Endothelial cell of umbilical vein (primary cell): ENCODE data around the gene EBLN1. TPM values are rescaled to one million over a fixed set of nuclear protein-coding genes. Genes with fewer than 3 reads are reported as not detected.

ENCODE experiments used
- BruUV-seq: library from RNA; stranded (reverse); fragments of 400-500 nt; replicated peaks from 2 replicates; lab custom pipeline; 2021; lab: Mats Ljungman, UMichigan
- CTCF ChIA-PET: fragments of 300-600, 350-600 bp; sonication (Branson Sonifier 250); formaldehyde crosslinking; loops from one replicate; lab custom pipeline; 2021; ENCODE audit warnings: antibody characterized with exemption, inconsistent platforms; lab: Charles Lee
- POLR2A ChIA-PET: fragments of 300-600, 350-600 bp; sonication (Branson Sonifier 250); formaldehyde crosslinking; loops from one replicate; lab custom pipeline; 2021; ENCODE audit warnings: antibody characterized with exemption, inconsistent platforms; lab: Charles Lee
- DNase-seq: peaks from one replicate; pipeline ENCODE4 v3.0.0-alpha.2; 2011; ENCODE audit warnings: low read depth, low spot score
- FAIRE-seq: peaks from 2 replicates; lab custom pipeline; 2011; peaks lifted over from hg19 to GRCh38; lab: Jason Lieb, UNC
- H2AFZ ChIP-seq: 2 replicates; pipeline ENCODE4 v1.6.0; 2012; ENCODE audit warnings: low read depth, low read length, control low read depth, inconsistent platforms
- H3K27ac ChIP-seq: 2 replicates; pipeline ENCODE4 v1.5.1; 2011; ENCODE audit warnings: low read depth, mild to moderate bottlenecking, control low read depth, low read length, moderate library complexity; ENCODE audit not compliant: insufficient read depth
- H3K27me3 ChIP-seq, 2 experiments: 2 replicates each; pipeline versions ENCODE4 v1.6.0 to v1.6.1; 2011; ENCODE audit warnings: low read length in 2 of 2, mixed read lengths in 1 of 2; ENCODE audit not compliant: control insufficient read depth in 2 of 2, insufficient read depth in 2 of 2
- H3K36me3 ChIP-seq, 2 experiments: 2 replicates in 1 of 2; 3 replicates in 1 of 2; pipeline ENCODE4 v1.5.1; 2011; ENCODE audit warnings: low read length in 2 of 2, mild to moderate bottlenecking in 1 of 2, moderate library complexity in 1 of 2; ENCODE audit not compliant: control insufficient read depth in 2 of 2, insufficient read depth in 2 of 2; ENCODE audit errors: extremely low read depth in 1 of 2
- H3K4me1 ChIP-seq: 3 replicates; pipeline ENCODE4 v1.5.1; 2011; ENCODE audit warnings: mild to moderate bottlenecking, low read length; ENCODE audit not compliant: control insufficient read depth, insufficient read depth; ENCODE audit errors: extremely low read depth
- H3K4me2 ChIP-seq: 2 replicates; pipeline ENCODE4 v1.6.1; 2011; ENCODE audit warnings: low read length, control low read depth, mixed read lengths; ENCODE audit not compliant: insufficient read depth
- H3K4me3 ChIP-seq, 3 experiments: fragments of 200-600 bp in 1 of 3; sonication (generic), shearing (Covaris generic) in 1 of 3; replicated peaks in 1 of 3; 2 replicates each; pipeline ENCODE4 v1.5.1; 2011 to 2016; ENCODE audit warnings: control low read depth in 3 of 3, low read length in 3 of 3, mild to moderate bottlenecking in 2 of 3, inconsistent platforms in 1 of 3, low read depth in 1 of 3, moderate library complexity in 1 of 3; ENCODE audit not compliant: insufficient read depth in 1 of 3
- H3K79me2 ChIP-seq: 2 replicates; pipeline ENCODE4 v1.6.0; 2012; ENCODE audit warnings: low read length, inconsistent platforms; ENCODE audit not compliant: control insufficient read depth, insufficient read depth
- H3K9ac ChIP-seq: replicated peaks from 2 replicates; pipeline ENCODE3; 2011; ENCODE audit warnings: low read length, control low read depth; ENCODE audit not compliant: insufficient read depth; ENCODE audit errors: extremely low read depth
- H3K9me1 ChIP-seq: replicated peaks from 3 replicates; pipeline ENCODE4 v1.6.0; 2011; ENCODE audit warnings: mild to moderate bottlenecking, low read length; ENCODE audit not compliant: control insufficient read depth, insufficient read depth; ENCODE audit errors: extremely low read depth
- H3K9me3 ChIP-seq: replicated peaks from 2 replicates; pipeline ENCODE4 v1.5.1; 2012; ENCODE audit warnings: low read length, inconsistent platforms; ENCODE audit not compliant: control insufficient read depth, insufficient read depth
- H4K20me1 ChIP-seq: replicated peaks from 2 replicates; pipeline ENCODE3; 2011; ENCODE audit warnings: mild to moderate bottlenecking, low read length; ENCODE audit not compliant: control insufficient read depth, insufficient read depth; ENCODE audit errors: extremely low read depth
- CTCF ChIP-seq, 2 donors: IDR thresholded peaks; 1 replicate in 1 of 2; 2 replicates in 1 of 2; pipeline ENCODE4 v1.5.1; 2011; ENCODE audit warnings: low read length in 2 of 2, mild to moderate bottlenecking in 2 of 2, moderate library complexity in 2 of 2, control low read depth in 1 of 2, inconsistent platforms in 1 of 2, low read depth in 1 of 2; ENCODE audit not compliant: insufficient read depth in 1 of 2; ENCODE audit errors: extremely low read depth in 1 of 2
- EZH2 ChIP-seq: IDR thresholded peaks from 2 replicates; pipeline ENCODE4 v1.6.1; 2012; ENCODE audit warnings: borderline replicate concordance, low read depth, mild to moderate bottlenecking, moderate library complexity, low read length, inconsistent platforms; ENCODE audit not compliant: severe bottlenecking
- FOS ChIP-seq: IDR thresholded peaks from 2 replicates; pipeline ENCODE4 v1.6.1; 2011; ENCODE audit warnings: mild to moderate bottlenecking, low read length, moderate library complexity, borderline replicate concordance; ENCODE audit not compliant: insufficient read depth
- GATA2 ChIP-seq: IDR thresholded peaks from 2 replicates; pipeline ENCODE4 v1.7.0; 2011; ENCODE audit warnings: low read depth, mild to moderate bottlenecking, moderate library complexity, mixed read lengths, low read length; ENCODE audit not compliant: insufficient read length, insufficient read depth
- JUN ChIP-seq: IDR thresholded peaks from 2 replicates; pipeline ENCODE4 v1.6.1; 2011; ENCODE audit warnings: borderline replicate concordance, low read depth; ENCODE audit not compliant: insufficient read length, insufficient read depth
- MAX ChIP-seq: IDR thresholded peaks from 2 replicates; pipeline ENCODE4 v1.6.1; 2011; ENCODE audit not compliant: insufficient read depth, insufficient read length
- MYC ChIP-seq: IDR thresholded peaks from one replicate; pipeline ENCODE4 v1.6.1; 2011; ENCODE audit warnings: mild to moderate bottlenecking, low read depth, low read length
- POLR2A ChIP-seq: IDR thresholded peaks from 2 replicates; pipeline ENCODE4 v1.6.1; 2012; ENCODE audit warnings: low read depth, mild to moderate bottlenecking, control low read depth, low read length
- POLR2AphosphoS5 ChIP-seq: IDR thresholded peaks from 2 replicates; pipeline ENCODE4 v1.6.1; 2012; ENCODE audit warnings: low read depth, mild to moderate bottlenecking, control low read depth, low read length, moderate library complexity; ENCODE audit not compliant: insufficient read depth
- dilution Hi-C: fragments of 300-500 bp; cut with MboI; formaldehyde crosslinking; loops from one replicate; pipeline ENCODE4 v1.15.0; 2019; ENCODE audit warnings: low sequenced_read_pairs; ENCODE audit not compliant: extremely low pct_ligation_motif_present
- intact Hi-C: fragments of 100-400 bp; cut with micrococcal nuclease; formaldehyde crosslinking; loops from one replicate; pipeline ENCODE4 v1.10.0; 2022
- polyA plus RNA-seq, 4 experiments: library from polyadenylated mRNA; depleted of rRNA in 3 of 4; stranded (reverse) in 3 of 4; unstranded in 1 of 4; fragments of >200 nt; gene quantifications; 2 replicates each; pipeline versions ENCODE4 v1.2.1 to v1.2.3, GENCODE V29; 2011 to 2012; ENCODE audit warnings: missing spikeins in 1 of 4
- total RNA-seq: library from RNA; stranded (reverse); gene quantifications from 2 replicates; pipeline ENCODE4 v1.2.3, GENCODE V29; 2021

EBLN1 gene
- total and polyA plus RNA-seq, 2 donors (not counting 3 experiments of a cell fraction or from before 2014, with no cell fraction given): not detected

DNA sequence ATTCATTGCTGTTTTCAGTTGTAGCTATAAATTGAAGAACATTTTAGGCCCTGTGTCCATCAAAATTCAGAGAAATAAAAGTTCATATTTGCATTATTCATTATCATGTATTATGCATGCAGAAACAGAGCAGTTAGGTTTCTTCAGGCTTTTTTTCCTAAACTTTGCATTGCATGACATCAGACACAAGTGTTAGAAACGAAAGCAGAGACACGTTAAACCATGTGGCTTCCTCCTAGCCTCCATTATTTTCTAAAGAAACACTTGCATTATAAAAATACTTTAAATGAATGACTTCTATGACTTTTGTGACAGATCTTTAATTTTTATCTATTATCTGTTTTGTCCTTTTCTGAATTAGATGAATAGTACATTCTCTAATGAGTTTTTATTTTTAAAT, 8.8 kb upstream of the EBLN1 start:
- DNase-seq (no peak), FAIRE-seq (no peak)
- H3K9ac ChIP-seq: no peak overlapping the region
- no peak overlapping the region for H3K4me2 ChIP-seq
- H3K36me3 ChIP-seq: no peaks in the 10 kb centered on the region
- H3K9me1 ChIP-seq: no peaks in the 10 kb centered on the region
- no peaks in the 10 kb centered on the region for H3K9me3 ChIP-seq
- peaks cover 0 to 4% of the 10 kb centered on the region in 2 experiments for H3K27me3 ChIP-seq
- no peak overlapping the region for H3K4me3 ChIP-seq
- no peak overlapping the region for H2AFZ ChIP-seq
- no peak overlapping the region for H3K27ac ChIP-seq
- H3K79me2 ChIP-seq: no peaks in the 10 kb centered on the region
- intact Hi-C loops (loop anchor here (5.0 kb wide), 2 partner anchors 699 to 729 kb away; partner anchors contain the start of gene SKIDA1), dilution Hi-C loops (no loop called here)
- H4K20me1 ChIP-seq: no peaks in the 10 kb centered on the region
- no peak for TF ChIP-seq GATA2
- no peak for TF ChIP-seq FOS
- no peak for TF ChIP-seq JUN
- TF ChIP-seq CTCF (IDR thresholded peaks at IDR 0.05; ENCODE audit: extremely low read depth in 1 of 2, insufficient read depth in 1 of 2, low read depth in 1 of 2, low read length in 2 of 2): no peak
- no peak for TF ChIP-seq POLR2AphosphoS5
- TF ChIP-seq MYC: no peak
- TF ChIP-seq EZH2: no peak
- no peak for TF ChIP-seq POLR2A
- TF ChIP-seq MAX: no peak
- peaks cover 9% of the 10 kb centered on the region for H3K4me1 ChIP-seq
- CTCF ChIA-PET: interaction anchor here (0.8 to 1.5 kb wide), 3 partner anchors 13 to 89 kb away, joined by 3 to 5 read pairs (median 3); partner anchors contain the start of gene COMMD3
- POLR2A ChIA-PET: no interaction called here
- BruUV-seq: no TSS peak
